Activated CD8-positive, alpha-beta memory T cell treated with anti-CD3 and anti-CD28 coated beads, Interleukin-2, amount 50 U/mL, for 1 hour (primary cell): ENCODE results near the gene RASA3.

Experiments used
- DNase-seq: peaks from one replicate; pipeline ENCODE4 v3.0.0-alpha.2; 2020; ENCODE audit errors: extremely low read depth

RASA3 gene

DNA sequence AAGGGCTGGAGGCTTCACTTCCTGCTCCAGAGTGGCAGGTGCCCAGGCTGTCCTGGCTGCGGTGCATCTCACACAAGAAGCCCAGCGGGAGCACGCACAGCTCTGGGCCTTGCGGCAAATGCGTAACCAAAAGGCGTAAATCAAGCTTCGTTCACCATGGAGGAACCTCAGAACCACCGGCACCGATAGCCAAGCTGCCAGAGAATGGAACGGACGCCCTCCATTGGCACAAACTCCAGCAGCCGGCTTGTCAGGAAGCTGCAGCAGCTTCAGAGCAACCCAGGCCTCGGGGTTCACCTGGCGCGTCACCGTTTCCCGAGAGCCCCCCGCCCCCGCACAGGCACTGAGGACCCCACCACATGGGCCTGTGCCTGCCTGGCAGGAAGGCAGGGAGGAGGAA, 76.7 kb downstream of the RASA3 start:
- DNase-seq, result no peak

DNA sequence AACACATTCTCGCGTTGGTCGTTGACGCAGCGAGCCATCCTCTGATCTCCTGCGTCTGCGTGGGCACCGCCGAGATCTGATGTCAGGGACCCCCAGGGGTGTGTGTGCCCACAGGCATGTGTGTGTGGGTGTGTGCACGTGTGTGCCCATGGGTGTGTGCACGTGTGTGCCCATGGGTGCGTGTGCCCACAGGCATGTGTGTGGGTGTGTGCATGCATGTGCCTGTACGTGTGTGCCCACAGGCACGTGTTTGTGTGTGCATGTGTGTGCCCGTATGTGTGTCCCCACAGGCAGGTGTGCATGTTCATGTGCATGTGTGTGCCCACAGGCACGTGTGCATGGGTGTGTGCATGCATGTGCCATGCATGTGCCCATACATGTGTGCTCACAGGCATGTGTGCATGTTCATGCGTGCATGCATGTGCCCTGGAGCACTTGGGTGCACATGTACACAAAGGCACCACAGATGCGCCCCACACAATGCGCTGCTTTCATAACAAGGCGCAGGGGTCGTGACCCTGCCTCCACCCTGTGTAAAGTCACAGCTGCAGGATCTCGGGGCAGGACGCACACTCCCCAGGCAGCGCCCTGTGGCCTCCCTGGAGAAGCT, 77.5 kb downstream of the RASA3 start:
- DNase-seq, result no peak

DNA sequence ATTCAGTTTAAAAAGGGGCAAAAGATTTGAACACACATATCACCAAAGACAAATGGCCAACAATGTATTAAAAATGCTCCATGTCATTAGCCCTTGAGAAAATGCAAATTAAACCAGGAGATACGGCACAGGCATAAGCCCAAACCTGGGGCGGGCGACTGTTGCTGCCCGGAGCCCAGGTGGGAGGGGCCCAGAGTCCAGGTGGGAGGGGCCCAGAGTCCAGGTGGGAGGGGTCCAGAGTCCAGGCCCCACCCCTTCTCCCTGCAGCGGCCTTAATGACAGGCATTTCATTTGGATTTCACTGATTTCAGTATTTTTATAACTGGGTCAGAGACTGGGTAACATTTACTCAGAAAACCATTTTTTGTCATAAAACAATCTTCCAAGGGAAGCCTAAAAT, 78.2 kb downstream of the RASA3 start:
- no peak for DNase-seq

DNA sequence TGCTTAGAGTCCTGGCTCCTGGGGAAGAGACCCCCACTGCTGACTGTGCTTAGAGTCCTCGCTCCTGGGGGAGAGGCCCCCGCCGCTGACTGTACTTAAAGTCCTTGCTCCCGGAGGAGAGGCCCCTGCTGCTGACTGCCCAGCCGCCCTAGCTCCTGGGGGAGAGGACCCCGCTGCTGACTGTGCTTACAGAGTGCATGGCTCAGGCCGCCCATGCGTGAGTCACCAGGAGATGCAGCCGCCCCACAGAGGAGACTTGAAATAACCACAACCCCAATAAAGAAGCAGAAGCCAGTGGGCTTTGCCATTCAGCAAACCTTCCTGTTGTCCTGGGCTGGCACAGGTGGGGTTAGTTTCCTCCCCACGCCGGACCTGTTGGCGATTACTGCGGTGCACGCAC, 79.4 kb downstream of the RASA3 start:
- DNase-seq, result no peak

DNA sequence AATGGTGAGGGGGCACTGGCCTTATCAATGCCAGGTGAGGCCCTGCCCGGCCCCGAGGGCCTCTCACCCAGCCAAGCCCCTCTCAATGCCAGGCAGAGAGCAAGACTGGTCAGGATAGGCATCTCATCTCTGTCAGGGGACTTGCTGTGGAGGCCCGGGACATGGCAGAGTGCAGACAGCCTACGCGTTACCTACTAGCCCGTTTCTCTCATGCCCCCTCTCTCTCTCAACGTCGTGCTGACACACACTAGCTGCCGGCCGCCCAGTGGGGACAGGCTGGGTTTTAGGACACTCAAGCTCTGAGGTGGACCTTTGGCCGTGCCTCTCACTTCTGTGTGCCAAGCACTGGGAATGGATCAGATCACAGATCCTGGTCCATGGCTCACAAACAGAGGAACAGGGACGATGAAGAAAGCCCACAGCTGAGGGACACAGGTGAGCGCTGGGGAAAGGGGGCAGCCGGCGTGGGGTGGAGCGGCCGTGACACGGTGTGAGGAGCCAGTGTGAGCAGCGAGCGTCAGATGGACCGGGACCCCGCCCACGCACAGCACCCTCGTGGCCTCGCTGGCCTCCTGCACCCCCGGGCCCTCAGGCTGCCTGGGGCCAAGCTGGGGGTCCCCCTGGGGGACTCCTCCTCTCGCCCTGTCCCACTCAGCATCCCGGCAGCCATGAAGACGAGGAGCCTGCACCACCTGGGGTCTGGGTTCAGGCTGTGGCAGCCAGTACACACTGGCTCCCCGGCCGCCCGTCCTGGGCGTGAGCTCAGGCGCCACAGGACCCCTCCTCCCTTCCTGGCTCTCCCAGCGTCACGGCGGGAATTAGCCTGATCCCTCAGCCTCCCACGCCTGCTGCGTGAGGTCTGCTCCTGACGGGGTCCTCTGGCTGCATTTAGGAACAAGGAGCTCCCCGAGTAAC, 81.6 kb downstream of the RASA3 start:
- DNase-seq, result no peak

DNA sequence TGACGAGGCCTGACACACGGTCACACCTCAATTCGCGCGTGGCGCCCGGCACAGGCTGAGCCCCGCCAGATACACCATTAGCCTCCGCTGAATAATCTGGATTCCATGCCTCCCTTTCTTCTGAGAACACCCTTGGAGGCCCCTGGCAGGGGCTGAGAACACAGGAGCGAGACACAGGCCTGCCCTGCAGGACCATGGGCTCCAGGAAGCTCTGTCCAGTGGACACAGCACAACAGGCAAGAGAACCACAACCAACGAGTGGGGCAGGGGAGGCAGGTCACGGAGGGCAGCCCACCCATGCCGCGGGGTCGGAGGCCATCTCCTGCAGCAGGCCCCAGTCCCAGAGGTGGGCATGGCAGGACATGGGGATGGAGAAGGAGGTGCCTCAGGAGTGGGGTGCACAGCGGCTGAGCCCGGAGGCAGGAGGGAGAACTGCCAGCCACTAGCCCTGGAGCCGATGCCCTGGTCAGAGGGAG, 82.8 kb downstream of the RASA3 start:
- DNase-seq, result no peak

DNA sequence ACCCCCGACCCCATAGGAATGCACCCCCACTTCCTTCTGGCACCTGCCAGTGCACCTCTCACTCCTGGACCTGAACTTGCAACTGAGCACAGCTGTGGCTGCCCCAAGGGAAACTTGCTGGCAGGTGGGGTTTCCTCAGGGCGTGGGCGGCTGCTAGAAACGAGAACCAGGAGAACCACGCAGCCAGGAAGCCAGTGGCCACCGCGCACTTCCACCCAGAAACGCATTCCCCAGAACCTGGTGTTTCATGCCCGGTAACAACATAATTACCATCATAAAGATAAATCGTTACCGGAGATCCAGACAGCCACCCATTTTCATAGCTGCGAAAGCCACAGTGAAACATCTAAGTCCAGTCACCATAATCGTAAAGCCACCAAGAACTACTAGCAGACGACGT, 83.4 kb downstream of the RASA3 start:
- DNase-seq, result no peak

DNA sequence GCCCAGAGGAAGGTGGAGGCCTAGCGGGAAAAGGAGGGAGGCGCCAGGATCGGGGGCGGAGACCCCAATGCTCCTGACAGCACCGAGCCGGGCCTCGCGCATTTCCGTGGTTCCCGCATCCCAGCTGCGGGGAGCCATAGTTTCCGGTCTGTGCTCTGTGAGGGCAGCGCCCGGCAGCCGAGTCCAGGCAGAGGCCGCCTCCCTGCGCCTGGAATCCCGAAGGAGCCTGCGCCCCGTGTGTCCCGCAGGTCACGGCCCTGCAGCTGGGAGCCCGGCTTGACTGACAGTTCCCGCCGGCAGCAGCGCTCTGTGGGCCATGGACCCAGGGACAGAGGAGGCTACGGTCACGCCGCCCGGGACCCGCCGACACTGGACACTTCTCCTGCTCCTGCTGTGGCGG, 84.0 kb downstream of the RASA3 start:
- no peak for DNase-seq

DNA sequence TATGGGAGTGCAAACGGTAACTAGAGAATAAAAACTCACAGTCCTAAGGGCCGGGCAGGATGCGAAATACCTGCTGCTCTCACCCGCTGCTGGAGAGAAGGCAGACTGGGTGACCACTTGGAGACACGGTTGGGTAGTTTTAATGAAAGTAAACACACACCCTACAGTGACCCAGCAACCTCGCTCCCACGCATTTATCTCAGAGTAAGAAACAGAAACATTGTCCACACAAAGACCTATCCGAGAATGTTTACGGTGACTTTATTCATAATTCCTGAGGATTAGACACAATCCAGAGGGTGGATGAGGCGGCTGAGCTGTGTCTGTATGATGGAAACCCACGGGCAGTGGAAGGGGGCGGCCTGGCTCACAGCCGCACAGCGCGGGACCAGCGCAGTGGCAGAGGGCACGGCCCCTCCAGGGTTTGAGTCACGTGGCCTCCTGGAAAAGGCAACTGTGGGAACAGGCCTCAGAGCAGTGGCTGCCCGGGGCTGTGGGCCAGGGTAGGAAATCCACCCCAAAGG, 85.0 kb downstream of the RASA3 start:
- no peak for DNase-seq

DNA sequence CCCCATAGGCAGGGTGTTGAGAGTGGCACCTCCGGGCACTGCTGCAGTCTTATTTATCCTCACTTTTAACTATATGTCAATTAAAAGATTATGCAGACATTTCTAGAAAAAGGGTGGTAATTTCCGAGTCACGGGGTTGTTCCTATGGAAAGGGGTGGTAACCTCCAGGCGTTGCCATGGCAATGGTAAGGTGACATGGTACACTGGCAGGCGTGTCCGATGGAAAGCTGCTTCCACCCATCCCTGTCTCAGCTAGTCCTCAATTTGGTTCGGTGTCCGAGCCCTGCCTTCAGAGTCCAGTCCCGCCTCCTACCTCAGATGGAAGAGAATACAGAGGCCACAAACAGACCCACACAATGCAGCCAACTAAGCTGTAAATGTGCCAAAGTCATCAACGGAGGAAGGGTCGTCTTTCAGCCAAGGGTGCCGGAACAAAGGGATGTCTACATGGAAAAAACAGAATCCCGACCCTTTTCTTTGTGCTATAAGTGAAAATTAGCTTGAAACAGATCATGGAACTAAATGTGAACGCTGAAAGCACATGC, 85.9 kb downstream of the RASA3 start:
- DNase-seq, result no peak

DNA sequence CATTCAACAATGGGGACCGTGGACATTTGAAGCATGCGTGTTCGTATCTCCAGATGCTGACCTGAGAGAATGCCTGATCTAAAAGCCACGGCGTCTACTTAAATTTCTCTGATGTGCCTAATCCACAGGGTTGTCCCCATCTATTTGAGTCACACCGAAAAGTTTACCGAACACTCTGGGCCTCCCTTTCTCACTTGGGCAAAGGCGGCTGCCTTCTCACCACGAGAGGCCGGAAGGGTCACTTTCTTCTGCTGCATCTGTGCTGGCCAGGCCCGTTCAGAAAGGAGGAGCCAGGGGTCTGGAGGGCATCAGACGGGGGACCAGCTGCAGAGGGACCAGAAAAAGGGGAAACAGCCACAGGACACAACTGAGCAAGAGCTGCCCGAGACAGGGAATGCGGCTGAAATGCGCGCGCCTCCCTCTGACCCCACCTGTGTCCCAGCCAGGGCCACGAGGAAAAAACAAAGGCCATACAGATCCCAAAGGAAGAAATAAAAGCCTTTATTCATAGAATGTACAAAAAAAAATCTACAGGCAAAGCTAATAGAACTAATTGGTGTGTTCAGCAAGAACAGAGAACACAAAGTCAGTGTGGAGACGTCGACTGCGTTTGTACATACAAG, 87.2 kb downstream of the RASA3 start:
- DNase-seq, result no peak

DNA sequence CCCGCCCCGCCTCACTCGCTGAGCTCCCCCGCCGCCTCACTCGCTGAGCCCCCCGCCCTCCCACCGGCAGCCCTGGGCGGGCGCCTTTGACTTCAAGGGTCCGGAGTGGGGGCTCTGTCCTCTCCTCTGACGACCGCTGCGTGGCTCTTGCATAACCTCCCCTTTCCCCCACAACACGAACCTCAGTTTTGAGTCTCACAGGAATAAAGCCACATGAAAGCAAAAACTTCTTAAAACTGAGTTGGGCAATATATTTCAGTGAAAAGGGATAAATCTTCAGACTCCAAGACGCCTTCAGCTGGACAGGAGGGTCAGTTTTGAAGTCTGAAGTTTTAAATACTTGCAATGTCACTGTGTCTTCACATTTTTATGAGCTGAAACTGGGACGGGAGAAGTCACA, 87.9 kb downstream of the RASA3 start:
- DNase-seq, result no peak

DNA sequence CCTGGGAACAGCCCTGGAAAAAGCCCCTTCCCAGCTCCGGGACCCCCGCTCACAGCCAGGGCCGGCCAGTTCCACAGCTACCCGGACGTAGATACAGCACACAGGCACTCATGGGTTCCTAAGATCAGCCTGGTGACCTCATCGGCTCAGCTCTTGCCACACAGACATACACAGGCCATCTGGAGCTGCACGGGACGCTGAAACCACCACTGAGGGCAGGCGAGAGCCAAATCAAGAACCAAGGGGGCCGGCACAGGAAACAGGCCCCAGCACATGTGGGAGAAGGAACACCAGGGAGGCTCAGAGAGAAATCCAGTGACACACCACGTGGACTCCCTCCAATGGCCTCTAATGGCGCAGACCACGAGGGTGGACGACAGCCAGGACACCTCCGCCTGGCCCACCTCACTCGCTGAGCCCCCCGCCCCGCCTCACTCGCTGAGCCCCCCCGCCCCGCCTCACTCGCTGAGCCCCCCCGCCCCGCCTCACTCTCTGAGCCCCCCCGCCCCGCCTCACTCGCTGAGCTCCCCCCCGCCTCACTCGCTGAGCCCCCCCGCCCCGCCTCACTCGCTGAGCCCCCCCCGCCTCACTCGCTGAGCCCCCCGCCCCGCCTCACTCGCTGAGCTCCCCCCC, 88.9 kb downstream of the RASA3 start:
- DNase-seq, result no peak

DNA sequence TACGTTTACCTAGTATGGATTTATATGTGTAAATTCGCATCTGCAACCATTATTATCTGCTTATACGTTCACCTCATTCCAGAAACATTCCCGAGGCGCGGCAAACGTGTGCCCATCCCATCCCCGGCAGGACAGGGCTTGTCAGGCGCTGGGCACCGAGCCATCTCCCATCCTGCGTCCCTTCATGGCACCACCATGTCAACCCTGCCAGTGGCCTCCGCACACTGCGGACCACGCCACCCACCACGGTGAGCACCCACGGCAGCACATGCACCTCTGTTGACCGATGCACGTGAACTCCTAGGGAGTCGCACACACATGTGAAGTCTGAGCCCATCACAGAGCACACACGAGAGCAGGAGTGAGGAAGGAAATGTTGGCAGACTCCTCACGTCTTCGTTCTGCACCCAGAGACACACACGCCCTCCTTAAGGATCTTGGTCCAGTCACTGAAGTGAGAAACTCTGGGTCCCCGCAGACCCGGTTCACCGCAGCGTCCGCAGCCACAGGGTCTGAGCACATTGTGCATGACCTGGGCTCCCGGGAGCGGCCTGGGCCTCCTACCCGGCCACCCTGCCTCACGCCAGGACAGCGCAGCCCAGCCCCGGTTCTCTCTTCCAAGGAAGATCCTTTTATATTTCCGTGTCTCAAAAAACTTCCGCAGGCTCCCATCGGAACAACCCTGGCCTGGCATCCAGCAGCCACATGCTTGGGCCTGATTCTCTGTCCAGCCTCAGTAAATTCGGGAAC, 90.2 kb downstream of the RASA3 start:
- no peak for DNase-seq

DNA sequence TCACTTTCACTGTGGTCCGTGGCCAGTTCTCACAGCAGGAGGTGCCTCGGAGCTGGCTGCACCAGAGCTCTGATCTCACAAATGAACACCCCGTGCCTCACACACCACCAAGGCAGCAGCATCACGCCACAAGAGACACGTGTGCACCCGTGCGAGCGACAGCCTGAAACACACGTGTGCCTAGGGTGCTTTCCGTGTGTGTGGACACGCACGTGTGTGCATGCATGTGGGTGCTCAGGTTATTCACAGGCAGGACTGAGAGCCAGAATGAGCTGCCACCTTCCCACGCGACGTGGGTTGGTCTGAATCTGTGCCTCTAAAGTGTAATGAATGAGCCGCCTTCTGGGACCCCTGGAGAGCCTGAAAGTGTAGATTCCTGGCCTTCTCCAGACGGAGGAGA, 90.9 kb downstream of the RASA3 start:
- no peak for DNase-seq

DNA sequence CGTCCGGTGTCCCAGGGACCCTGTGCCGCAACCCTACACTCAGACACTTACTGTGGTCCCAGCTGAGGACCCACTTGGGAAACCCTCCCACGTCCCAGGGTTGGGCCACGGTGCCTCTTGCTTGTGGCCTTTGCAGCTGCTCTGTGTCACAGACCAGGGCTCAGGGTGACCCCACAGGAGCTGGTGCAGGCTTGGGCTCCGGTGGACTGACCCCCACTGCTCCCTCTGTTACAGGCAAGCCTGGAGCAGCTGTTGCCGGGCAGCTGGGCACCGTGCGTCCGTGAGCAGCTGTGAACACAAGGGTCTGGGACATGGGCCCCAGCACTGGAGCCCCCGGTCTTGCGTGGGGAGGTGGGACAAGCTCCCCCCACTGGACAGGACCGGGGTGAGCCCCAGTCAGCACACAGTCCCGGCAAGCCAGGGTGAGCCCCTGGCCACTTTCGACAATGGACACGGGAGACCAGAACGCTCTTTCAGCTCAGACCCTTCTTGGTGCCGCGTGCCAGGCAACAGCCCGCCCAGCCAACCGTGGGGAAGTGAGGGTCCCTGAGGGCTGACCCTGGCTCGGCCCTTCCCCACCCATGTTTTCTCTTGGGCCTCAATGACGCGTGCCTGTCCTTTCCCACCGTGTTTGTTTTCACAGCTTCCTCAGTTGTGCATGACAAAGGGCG, 92.8 kb downstream of the RASA3 start:
- DNase-seq, result no peak

DNA sequence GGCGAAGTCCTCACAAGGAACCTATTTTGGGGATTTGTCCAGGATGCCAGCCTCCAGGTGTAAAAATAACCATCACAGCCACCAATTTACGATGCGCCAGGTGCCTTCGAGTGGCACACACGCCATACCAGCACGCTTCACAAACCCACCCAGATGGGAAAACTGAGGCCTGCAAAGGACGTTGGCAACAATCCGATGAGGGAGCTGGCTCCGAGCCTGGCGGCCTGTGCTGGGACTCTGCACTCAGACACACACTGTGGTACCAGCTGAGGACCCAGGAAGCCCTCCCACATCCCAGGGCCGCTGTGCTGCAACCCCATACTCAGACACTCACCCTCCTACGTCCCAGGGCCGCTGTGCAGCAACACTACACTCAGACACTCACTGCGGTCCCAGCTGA, 93.5 kb downstream of the RASA3 start:
- DNase-seq, result no peak

DNA sequence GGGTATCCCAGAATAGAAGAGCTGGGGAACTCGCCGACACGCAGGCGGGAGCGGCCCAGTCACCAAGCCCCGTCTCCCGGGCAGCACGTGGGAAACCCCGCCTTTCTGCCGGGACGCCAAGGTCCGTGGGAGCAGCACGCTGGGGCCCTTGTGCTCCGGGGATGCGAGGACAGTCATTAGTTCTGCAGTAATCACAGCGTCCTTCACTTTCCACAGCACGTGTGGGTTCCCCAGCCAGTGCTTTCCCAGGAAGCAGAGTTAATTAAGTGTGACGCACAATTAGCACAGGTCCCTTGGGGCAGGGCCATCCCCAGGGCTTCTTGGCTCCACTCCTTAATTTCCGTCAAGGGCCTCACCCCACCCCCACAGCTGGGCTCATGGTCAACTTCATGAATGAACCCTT, 94.2 kb downstream of the RASA3 start:
- no peak for DNase-seq

DNA sequence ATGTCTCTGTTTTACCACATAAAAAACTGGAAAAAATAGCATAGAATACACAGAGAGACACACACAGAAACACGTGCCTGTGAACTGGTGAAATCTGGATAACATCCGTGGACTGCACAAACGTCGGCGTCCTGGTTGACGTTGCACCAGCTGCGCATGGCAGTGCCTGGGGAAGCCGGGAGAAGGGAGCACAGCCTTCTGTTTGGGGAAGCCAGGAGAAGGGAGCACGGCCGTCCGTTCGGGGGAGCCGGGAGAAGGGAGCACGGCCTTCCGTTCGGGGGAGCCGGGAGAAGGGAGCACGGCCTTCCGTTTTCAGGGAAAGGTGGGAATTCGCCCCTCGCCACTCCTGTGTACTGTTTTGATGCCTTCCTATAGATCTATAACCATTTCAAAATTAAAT, 94.7 kb downstream of the RASA3 start:
- no peak for DNase-seq
